Smooth muscle cell (in vitro differentiated cells): ENCODE results near the gene RAB34. TPM values are rescaled to one million over a fixed set of nuclear protein-coding genes. Genes with fewer than 3 reads are reported as not detected.

Experiments used
- DNase-seq: peaks from one replicate; lab custom pipeline; 2025; ENCODE audit not compliant: unreplicated experiment; lab: John Stamatoyannopoulos, UW
- H2AFZ ChIP-seq: fragments of 200-600 bp; sonication (generic); 2 replicates; pipeline ENCODE4 v1.6.0; 2016; ENCODE audit warnings: antibody characterized with exemption, low read depth, mild to moderate bottlenecking
- H3F3A ChIP-seq: fragments of 200-600 bp; sonication (generic); 2 replicates; pipeline ENCODE4 v1.6.0; 2017; ENCODE audit warnings: antibody characterized with exemption, low read depth
- H3K27ac ChIP-seq: fragments of 200-600 bp; sonication (generic); 2 replicates; pipeline ENCODE4 v1.5.1; 2016; ENCODE audit warnings: low read depth, mild to moderate bottlenecking
- H3K27me3 ChIP-seq: fragments of 200-600 bp; sonication (generic); 2 replicates; pipeline ENCODE4 v1.6.1; 2016; ENCODE audit warnings: low read depth, mild to moderate bottlenecking
- H3K36me3 ChIP-seq: fragments of 200-600 bp; sonication (generic); 2 replicates; pipeline ENCODE4 v1.5.1; 2016; ENCODE audit warnings: low read depth
- H3K4me1 ChIP-seq: fragments of 200-600 bp; sonication (generic); 2 replicates; pipeline ENCODE4 v1.5.1; 2016; ENCODE audit warnings: low read depth
- H3K4me2 ChIP-seq: fragments of 200-600 bp; sonication (generic); 2 replicates; pipeline ENCODE4 v1.6.0; 2016; ENCODE audit warnings: mild to moderate bottlenecking
- H3K4me3 ChIP-seq: fragments of 200-600 bp; sonication (generic); 2 replicates; pipeline ENCODE4 v1.5.1; 2016; ENCODE audit warnings: mild to moderate bottlenecking
- H3K79me2 ChIP-seq: fragments of 200-600 bp; sonication (generic); 2 replicates; pipeline ENCODE4 v1.6.0; 2016; ENCODE audit warnings: low read depth, mild to moderate bottlenecking
- H3K9ac ChIP-seq: fragments of 200-600 bp; sonication (generic); 2 replicates; pipeline ENCODE4 v1.6.0; 2016; ENCODE audit warnings: low read depth
- H3K9me3 ChIP-seq: fragments of 200-600 bp; sonication (generic); replicated peaks from 2 replicates; pipeline ENCODE4 v1.5.1; 2016; ENCODE audit warnings: low read depth
- H4K20me1 ChIP-seq: fragments of 200-600 bp; sonication (generic); 2 replicates; pipeline ENCODE4 v1.6.0; 2016; ENCODE audit warnings: low read depth
- CTCF ChIP-seq: fragments of 200-600 bp; sonication (generic); IDR thresholded peaks from 2 replicates; pipeline ENCODE4 v1.5.1; 2017; ENCODE audit warnings: borderline replicate concordance, mild to moderate bottlenecking, antibody characterized with exemption; ENCODE audit not compliant: insufficient read depth, poor library complexity, severe bottlenecking
- WGBS: methylation state at CpG from one replicate; pipeline ENCODE4 v1.1.7; 2016; ENCODE audit warnings: low lambda C conversion rate; 5-methylcytosine and 5-hydroxymethylcytosine counted together
- polyA plus RNA-seq: library from polyadenylated mRNA; unstranded; fragments of >200 nt; fragmentation: Nextera tagmentation; extraction: Ambion mirVana; gene quantifications from 2 replicates; pipeline ENCODE4 v1.2.1, GENCODE V29; 2016
- total RNA-seq: library from RNA; depleted of rRNA; stranded (reverse); fragments of >200 nt; gene quantifications from 2 replicates; pipeline ENCODE4 v1.2.3, GENCODE V29; 2014

RAB34 gene
- total and polyA plus RNA-seq, 2 experiments from 2014 or later, result 208 to 289 TPM

- Histone ChIP-seq H3K4me3 (no peak overlapping the region), H3K4me2 (no peak overlapping the region), H3K4me1 (peaks cover 10% of the 10 kb centered on the region), H3K9ac (no peak overlapping the region), H3K9me3 (no peaks in the 10 kb centered on the region), H3F3A (no peaks in the 10 kb centered on the region), H4K20me1 (no peaks in the 10 kb centered on the region), H3K27ac (no peak overlapping the region), H2AFZ (no peak overlapping the region), H3K36me3 (peaks cover 9% of the 10 kb centered on the region), H3K79me2 (no peaks in the 10 kb centered on the region), H3K27me3 (no peaks in the 10 kb centered on the region)
- 98% methylated on average over 10 of the region's 10 CpGs for WGBS
- no peak for DNase-seq
- no peak for TF ChIP-seq CTCF
Observed at GRCh38 chr17:28700830-28701492, 16.7 kb downstream of the RAB34 start.

- Histone ChIP-seq H3F3A (no peaks in the 10 kb centered on the region), H3K4me3 (no peak overlapping the region), H2AFZ (no peak overlapping the region), H3K27me3 (no peaks in the 10 kb centered on the region), H3K4me1 (peaks cover 10% of the 10 kb centered on the region), H3K36me3 (peaks cover 9% of the 10 kb centered on the region), H3K9ac (no peak overlapping the region), H3K27ac (no peak overlapping the region), H3K9me3 (no peaks in the 10 kb centered on the region), H3K4me2 (no peak overlapping the region), H4K20me1 (no peaks in the 10 kb centered on the region), H3K79me2 (no peaks in the 10 kb centered on the region)
- over 99% methylated on average over 8 of the region's 8 CpGs for whole genome bisulfite sequencing
- no peak for TF ChIP-seq CTCF
- DNase-seq, result no peak
Observed at GRCh38 chr17:28700278-28700677, 17.4 kb downstream of the RAB34 start.

- Histone ChIP-seq H3K9ac (no peak overlapping the region), H3K27ac (no peak overlapping the region), H3K4me2 (no peak overlapping the region), H3K4me1 (peaks cover 10% of the 10 kb centered on the region), H3K79me2 (no peaks in the 10 kb centered on the region), H3K4me3 (no peak overlapping the region), H2AFZ (no peak overlapping the region), H3K9me3 (no peaks in the 10 kb centered on the region), H3K36me3 (peaks cover 9% of the 10 kb centered on the region), H4K20me1 (no peaks in the 10 kb centered on the region), H3K27me3 (no peaks in the 10 kb centered on the region), H3F3A (no peaks in the 10 kb centered on the region)
- 96% methylated on average over 6 of the region's 6 CpGs for WGBS
- TF ChIP-seq CTCF, result no peak
- no peak for DNase-seq
Observed at GRCh38 chr17:28698253-28698941, 19.3 kb downstream of the RAB34 start.
